NAMALWA (cell line): ENCODE results near the gene NXN.
"Not testable (repeated sequence)": the region's sequence is repeated elsewhere in the genome, so short reads cannot be mapped to it uniquely, and the experiment has no call there.

Experiments
- DNase-seq: peaks from one replicate; pipeline ENCODE4 v3.0.0-alpha.2; 2015; ENCODE audit warnings: low spot score

The NXN gene

DNA sequence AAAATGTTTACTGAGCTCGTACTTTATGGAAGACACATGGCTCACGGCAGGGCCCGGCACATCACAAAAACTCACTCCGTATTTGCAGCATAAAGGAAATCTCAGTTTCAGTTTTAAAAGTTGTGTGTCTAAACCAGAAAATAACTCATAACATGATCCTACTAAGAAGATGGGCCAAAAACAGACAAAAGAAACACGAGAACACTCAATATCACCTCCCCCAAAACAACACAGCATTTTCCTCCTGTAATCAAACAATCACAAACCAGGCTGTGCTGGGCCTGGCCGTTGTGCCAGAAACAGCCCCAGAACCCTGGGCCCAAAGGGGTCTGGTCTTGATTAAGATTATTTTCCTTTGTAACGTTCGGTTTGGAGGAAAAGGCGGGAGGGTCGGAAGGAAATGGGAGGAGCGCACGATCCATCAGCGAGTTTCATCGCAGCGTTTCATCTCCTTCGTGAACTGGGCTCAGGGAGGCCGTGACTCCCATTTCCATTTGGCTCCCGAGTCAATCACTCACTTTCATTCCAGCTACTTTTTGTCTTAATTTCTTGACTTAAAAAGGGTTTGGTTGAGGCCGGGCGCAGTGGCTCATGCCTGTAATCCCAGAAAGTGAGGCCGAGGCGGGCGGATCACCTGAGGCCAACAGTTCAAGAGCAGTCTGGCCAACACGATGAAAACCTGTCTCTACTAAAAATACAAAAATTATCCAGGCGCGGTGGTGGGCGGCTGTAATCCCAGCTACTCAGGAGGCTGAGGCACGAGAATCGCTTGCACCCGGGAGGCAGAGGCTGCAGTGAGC, 61.4 kb downstream of the NXN start:
- DNase-seq, result no peak

DNA sequence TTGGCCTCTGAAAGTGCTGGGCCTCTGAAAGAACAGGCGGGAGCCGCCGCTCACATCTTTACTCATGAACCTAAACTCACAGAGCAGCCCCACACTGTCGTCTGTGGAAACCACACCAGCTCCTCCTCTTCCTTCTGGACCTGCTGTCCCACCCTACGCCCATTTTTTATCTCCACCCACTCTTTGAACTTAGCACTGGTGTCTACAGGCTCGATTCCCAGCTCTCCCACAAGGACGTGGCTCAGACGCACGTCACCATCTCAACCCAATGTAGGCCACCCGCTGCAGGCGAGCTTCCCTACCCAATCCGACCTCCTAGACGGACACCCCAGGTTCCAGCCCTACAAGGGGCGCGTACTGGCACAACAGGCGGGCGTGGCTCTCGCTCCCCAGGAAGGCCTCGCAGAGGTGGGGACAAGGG, 62.2 kb downstream of the NXN start:
- DNase-seq, result no peak

DNA sequence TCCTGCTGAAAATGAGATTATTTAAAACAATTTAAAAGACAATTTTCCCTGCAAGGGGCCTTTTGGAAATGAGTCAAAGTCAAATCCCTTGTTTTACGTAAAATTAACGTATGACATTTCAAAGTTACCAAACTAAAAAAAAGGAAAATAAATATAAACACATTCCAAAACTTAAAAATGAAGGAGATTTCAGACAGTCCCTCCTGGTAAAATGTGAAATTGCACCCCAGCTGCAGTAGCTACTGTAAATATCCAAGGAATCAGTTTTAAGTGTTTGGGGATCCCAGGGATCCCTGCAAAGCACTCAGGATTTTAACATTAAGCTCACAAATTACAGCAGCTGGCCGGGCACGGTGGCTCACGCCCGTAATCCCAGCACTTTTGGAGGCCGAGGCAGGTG, 63.3 kb downstream of the NXN start:
- DNase-seq, result no peak

DNA sequence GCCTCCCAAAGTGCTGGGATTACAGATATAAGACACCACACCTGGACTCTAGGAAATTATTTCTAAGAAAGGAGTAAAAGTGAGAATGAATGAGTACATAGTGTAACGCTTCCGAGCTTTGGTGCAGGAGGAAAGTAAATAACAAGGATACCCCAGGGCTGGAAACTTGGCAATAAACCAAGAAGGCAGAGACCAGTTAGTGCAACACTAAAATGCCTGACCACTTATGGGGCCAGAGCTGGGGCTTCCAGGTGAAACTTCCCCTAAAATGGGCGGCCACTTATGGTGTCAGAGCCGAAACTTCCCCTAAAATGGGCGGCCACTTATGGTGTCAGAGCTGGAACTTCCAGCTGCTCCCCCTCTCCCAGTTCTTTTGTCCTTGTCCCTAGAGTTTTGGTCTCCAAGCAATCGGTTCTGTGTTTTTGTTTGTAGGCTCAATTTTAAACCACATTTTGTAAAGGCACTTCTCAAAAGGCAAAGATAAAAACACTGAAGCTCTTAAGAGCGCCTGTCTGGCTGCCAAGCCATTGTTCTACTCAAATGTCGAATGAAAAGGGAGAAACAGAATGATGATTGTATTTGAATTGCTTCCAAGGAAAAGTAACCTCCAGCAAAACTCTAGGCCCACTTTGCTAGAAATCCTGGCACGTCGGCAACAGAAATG, 63.9 kb downstream of the NXN start:
- no peak for DNase-seq

DNA sequence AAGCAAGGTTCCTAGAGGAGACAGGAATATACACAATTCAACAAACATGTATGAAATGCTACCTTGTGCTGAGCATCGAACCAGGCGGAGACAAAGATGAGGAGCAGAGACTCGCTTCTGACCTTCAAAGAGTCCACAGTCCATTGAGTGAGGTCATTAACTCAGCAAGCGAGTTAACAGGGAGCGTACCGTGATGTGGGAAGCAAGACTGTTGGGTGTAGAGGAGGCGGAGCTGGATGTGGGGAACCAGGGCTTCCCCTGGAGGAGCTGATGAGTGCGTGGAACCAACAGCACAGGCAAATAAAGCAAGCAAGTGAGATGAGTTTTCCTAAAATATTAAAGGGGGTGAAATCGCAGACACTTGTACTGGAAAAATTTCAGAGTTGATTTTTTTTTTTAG, 65.0 kb downstream of the NXN start:
- DNase-seq, result no peak

DNA sequence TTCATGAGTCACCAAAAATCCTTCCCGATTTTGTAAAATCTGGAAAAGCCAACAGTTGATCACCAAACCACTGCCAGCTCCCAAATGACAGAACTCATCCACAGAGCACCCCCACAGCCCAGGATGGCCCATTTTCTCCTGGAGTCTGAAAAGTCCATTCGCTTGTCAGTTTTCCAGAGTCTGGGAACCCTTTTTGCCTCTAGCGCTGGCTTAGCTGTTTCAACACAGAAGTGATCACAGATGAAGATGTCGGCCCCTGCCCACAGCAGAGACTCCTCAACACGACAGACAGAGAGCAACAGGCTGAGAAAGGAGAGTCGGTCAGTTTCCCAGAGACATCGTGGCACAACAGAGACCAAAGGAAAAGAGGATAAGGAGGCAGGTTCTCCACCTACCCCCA, 66.4 kb downstream of the NXN start:
- no peak for DNase-seq

DNA sequence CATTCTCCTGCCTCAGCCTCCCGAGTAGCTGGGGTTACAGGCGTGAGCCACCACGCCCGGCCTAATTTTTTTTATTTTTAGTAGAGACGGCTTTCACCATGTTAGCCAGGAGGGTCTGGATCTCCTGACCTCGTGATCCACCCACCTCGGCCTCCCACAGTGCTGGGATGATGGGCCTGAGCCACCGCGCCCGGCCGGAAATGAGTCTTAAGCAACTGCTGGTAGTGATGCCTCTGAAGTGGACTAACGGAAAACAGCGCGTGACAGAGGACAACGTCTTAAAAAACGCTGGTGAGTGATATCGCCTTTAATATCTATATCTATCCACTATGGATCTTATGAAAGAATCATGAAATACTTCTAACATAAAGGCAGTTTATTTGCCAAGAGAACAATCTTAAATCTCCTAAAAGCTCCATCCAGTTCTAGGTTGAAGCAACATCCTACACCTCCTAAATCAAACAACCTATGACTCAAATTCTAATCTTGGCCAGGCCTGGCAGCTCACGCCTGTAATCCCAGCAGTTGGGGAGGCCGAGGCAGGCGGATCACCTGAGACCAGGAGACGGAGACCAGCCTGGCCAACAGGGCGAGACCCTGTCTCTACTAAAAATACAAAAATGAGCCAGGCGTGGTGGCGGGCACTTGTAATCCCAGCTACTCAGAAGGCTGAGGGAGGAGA, 69.8 kb downstream of the NXN start:
- DNase-seq, result no peak

DNA sequence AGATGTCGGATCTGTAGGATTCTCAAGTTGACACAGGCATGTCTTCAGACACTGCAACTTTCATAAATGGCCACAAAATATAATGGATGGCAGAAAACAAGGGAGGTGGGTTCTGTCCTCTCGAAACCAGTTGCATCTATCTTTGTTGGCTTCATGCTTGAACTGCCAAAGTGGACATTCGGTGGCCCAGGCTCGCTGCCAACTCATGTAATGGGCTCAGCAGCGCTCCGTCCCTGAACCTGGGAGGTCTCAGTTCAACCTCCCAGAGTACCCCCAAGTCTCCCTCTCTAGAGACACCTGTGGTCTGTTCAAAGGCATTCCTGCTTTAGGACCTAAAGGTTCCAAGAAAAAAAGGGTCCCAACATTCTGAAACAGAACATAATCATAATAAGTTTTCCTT, 71.9 kb downstream of the NXN start:
- no peak for DNase-seq

DNA sequence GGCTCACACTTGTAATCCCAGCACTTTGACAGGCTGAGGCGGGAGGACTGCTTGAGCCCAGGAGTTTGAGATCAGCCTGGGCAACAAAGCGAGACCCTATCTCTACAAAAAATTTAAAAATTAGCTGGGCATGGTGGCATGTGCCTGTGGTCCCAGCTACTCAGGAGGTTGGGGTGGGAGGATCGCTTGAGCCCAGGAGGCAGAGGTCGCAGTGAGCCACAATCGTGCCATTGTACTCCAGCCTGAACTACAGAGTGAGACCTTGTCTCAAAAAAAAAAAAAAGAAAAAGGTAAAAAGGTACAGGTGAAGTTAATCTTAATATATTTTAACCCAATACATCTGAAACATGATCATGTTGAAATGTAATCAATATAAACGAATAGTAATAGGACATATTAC, 73.9 kb downstream of the NXN start:
- DNase-seq, result not testable (repeated sequence)

DNA sequence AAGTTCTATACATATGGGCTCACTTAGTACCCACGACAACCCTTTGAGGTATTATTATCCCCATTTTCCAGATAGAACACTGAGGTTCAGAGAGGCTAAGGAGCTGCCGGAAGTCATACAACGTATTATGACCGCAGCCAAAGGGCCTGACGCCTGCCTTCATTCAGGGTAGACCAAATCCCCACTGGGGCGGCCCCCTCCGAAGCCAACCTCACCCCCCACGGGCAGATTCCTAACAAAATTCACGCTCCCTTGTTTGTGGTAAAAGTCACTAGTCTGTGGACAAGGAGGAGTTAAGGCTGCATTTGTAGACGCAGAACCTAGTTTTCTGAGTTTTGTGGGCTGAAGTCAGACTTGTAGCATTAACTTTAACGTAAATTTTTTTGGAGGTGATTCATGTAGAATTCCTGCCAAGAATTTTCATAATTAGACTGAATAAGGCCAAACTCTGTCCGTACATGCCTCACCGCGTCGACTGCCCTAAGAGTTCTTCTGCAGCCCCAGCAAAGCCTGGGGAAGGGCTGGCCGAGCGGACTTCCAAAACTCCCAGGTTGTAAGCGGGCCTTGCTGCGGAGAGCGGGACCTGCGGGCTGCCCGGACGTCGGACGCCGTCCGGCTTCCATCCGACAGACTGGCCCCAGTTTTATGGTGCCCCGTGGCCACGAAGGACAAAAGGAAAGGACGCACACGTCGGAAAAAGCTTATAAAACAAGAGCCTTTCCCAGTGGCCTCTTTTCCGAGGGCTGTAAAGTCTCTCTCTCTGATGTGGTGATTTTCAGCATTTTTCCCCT, 75.7 kb downstream of the NXN start:
- no peak for DNase-seq

DNA sequence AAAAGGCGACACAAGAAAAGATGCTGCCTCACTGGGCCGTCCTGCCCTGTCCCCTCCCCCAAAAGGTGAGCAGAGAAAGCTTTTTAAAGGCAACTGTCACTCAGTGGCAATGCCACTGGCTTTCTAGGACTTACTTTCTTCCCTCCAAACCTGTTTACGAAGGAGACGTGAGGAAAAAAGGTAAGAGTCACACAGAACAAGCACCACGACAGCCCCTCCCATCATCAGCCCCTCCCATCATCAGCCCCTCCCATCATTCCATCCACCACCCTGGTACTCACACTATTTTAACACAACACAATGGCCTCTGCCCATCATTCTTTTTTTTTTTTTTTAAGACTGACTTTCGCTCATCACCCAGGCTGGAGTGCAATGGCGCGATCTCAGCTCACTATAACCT, 77.1 kb downstream of the NXN start:
- no peak for DNase-seq

DNA sequence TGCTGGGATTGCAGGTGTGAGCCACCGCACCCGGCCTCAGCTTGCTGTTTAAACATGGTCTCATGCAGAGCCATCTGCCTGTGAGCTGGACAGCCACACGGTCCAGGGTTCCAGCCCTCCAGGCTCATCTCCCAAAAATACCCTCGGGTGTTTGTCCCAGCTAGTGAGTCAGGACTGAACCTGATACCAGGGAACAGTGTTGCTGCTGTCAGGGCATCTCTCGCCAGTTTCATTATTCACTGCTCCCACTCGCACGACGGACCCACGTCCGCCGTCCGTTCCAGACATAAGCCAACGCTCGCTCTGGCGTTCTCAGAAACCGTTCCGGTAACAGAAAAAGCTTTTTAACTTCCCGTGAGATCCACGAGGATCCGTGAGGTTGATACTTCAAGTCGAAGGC, 77.6 kb downstream of the NXN start:
- DNase-seq, result no peak

DNA sequence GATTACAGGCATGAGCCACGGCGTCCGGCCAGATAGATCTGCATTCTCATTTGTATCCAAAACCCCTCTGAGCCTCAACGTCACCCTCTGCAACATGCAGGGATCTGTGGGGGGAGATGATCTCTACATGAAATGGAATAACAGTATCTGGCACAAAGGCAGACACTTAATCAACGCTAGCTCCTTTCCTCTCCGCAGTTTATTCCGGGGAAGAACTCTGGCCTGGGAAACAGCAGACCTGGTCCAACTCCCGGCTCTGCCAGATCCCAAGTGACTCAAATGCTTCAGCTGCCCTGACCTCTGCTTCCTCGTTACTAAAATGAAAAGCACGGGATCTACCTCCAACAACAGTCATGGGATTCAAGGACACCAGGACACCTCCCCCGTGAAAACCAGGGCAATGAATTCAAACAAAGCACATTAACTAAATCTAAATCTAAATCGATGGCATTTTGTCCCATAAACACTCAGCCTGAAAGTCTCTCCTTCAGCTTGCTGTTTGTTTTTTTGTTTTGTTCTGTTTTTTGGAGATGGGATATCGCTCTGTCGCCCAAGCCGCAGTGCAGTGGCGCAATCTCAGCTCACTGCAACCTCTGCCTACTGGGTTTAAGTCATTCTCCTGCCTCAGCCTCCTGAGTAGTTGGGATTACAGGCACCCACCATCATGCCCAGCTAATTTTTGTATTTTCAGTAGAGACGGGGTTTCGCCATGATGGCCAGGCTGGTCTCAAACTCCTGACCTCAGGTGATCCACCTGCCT, 78.2 kb downstream of the NXN start:
- no peak for DNase-seq

DNA sequence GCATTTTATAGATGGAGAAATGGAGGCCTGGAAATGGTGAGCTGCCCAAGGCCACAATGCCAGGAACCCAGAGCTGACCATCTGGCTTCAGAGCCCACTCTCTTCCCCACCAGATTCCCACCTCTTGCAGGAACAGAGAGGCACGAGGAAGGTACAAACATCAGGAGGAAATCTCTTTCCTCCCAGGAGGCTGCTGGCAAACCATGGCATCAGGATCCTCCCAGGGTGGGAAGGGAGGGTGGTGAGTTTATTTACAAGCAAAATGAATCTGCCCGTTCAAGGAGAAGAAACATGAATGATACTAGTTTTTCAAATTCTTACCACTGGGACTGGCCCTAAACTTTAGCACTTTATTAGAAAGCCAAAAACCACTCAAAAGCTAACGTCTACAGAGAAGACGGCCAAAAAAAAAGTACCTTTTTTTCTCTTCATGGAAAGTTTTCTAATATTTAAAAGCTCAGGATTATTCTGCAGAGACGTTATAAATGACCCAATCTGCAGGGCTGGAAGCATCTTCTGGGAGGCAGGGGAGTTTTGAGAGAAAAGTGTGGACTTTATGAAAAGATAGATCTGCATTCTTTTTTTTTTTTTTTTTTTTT, 79.1 kb downstream of the NXN start:
- DNase-seq, result no peak

DNA sequence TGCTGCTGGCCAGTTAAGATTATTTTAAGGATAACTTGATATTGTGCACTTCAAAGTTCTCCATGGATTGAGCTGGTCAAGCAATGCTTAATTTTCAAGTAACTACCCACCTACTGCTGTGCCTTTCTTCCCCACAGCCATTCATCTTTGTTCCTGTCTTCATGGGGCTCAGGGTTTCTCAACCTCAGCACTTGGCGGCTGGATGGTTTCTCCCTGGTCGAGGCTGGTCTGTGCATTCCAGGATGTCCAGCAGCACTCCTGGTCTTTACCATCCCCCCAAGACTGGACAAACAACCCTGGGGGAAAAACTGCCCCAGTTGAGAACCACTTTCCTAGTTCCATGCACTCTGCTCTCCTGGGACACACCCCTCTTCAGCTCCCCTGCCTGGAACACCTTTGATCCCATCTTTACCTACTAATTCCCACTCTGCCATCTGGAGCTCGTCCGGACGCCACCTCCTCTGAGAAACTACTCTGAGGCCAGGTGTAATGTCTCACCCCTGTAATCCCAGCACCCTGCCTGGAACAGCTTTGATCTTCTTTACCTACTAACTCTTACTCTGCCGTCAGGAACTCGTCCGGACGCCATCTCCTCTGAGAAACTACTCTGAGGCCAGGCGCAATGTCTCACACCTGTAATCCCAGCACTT, 81.5 kb downstream of the NXN start:
- DNase-seq, result no peak

DNA sequence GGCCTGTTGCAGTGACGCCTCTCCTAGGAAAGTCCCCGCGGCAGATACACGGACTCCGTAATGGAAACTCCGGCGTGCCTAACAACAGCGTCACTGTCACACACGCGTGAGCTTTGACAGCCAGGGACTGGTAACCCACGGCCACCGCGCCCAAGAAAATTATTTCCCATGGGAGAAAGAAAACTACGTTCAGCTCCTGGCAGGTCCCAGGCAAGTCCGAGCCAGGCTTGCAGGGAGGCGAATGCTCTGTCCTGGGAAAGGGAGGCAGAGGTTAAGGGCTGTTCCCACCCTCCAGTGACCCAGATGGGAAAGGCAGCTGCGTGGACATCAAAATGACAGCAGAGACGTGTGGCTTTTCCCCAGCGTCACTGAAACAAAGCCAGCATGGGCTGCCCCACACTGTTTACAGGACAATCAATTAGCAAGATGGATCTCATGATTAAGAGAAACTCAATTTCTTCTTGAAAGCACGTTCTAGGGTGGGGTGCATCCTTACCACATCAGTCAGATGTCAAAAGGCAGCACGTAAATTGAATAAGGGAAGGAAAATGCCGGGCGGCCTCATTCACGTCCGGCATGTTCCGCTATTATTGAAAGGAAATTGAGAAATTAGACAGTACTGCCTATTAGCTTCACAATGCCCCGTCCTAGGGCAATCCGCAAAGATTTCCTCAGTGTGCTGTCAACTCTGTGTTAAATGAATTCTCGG, 82.5 kb downstream of the NXN start:
- DNase-seq, result no peak

DNA sequence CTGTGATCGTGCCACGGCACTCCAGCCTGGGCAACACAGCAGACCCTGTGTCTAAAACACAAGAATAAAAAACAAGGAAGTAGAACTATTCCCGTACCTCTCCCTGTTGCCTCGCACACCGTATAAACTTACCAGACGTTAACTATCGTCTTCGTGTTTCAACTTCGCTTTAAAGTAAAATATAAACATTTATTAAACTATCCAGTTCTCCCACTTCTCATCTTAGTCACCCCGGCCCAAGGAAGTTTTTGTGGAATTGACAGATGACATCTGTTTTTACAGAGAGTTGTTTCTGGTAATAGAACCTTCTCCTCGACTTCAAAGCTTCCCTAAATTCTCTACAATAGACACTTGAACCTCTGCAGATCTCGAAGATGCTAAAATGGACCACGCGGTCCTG, 83.1 kb downstream of the NXN start:
- no peak for DNase-seq

DNA sequence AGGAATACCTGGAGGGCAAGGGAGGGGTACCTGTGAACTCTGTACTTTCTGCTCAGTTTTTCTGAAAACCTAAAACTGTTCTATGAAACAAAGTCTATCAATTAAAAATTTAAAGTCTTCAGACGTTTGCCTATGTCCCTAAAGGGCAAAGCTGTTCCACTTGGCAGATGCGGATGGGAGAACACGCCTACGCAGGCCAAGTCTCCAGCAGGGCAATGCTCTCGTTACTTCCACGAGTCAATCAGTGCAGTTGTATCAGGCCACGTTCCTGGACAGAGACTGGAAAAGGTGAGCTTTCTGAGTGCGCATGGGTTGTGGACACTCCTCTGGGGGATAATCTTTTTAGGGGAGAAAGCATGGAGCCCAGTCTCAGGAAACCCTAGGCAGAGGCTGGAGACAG, 86.6 kb downstream of the NXN start:
- no peak for DNase-seq

DNA sequence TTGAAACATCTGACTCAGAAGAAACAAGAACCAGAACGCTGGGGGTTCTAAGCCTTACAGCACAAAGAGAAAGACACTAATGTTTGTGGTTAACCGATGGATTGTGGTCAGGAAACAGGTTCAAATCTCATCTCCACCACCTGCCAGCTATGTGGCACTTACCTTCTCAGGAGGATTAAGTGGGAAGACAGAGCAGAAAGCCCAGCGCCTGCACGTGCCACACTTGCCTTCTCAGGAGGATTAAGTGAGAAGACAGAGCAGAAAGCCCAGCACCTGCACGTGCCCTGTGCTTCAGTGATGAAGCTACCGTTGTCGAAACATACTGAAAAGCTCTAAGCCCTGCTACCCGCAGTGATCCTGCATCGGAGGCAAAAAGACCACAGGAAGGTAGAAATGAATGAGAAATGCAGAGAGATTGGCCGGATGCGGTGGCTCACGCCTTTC, 90.6 kb downstream of the NXN start:
- peak; percentile 29 for DNase-seq
